WTC11 (cell line): ENCODE data around the gene KLK1. TPM values are rescaled to one million over a fixed set of nuclear protein-coding genes. Genes with fewer than 3 reads are reported as not detected.

Experiments used
- ATAC-seq: fragments of 200-7000 bp; cut with Tn5 transposase; 2 replicates; pipeline ENCODE4 v1.10.0; 2021; ENCODE audit warnings: mild to moderate bottlenecking, moderate library complexity
- CTCF ChIA-PET: fragments of 300-600 bp; sonication (Branson Sonifier 250); formaldehyde crosslinking; loops from one replicate; lab custom pipeline; 2021; ENCODE audit warnings: antibody characterized with exemption; lab: Charles Lee
- POLR2A ChIA-PET: fragments of 350-600 bp; sonication (Branson Sonifier 250); formaldehyde crosslinking; loops from one replicate; lab custom pipeline; 2021; ENCODE audit warnings: antibody characterized with exemption; lab: Charles Lee
- DNase-seq: peaks from one replicate; pipeline ENCODE4 v3.0.0; 2021; ENCODE audit warnings: low spot score
- H3K27ac Mint-ChIP-seq: 2 replicates; pipeline ENCODE4 v1.8.0; 2021; ENCODE audit warnings: mixed read lengths
- H3K27me3 Mint-ChIP-seq: 2 replicates; pipeline ENCODE4 v1.8.0; 2021; ENCODE audit warnings: low read depth, mild to moderate bottlenecking, moderate library complexity, mixed read lengths
- H3K36me3 Mint-ChIP-seq: 2 replicates; pipeline ENCODE4 v1.8.0; 2021; ENCODE audit warnings: mixed read lengths
- H3K4me1 Mint-ChIP-seq: 2 replicates; pipeline ENCODE4 v1.8.0; 2022; ENCODE audit warnings: mixed read lengths
- H3K4me3 Mint-ChIP-seq: 2 replicates; pipeline ENCODE4 v1.8.0; 2021; ENCODE audit warnings: mild to moderate bottlenecking, moderate library complexity, mixed read lengths
- H3K9me3 Mint-ChIP-seq: 2 replicates; pipeline ENCODE4 v1.8.0; 2021; ENCODE audit warnings: mixed read lengths
- MYBL2 ChIP-seq: sonication (generic); formaldehyde crosslinking; IDR thresholded peaks from 2 replicates; pipeline ENCODE4 v1.8.1; 2023; ENCODE audit warnings: mild to moderate bottlenecking, moderate library complexity, missing genetic modification reagents
- NR1H2 ChIP-seq: sonication (generic); formaldehyde crosslinking; IDR thresholded peaks from 2 replicates; pipeline ENCODE4 v1.9.0; 2021; ENCODE audit warnings: mild to moderate bottlenecking, moderate library complexity, missing genetic modification reagents
- NR2C2 ChIP-seq: sonication (generic); formaldehyde crosslinking; IDR thresholded peaks from 2 replicates; pipeline ENCODE4 v1.8.0; 2022; ENCODE audit warnings: mild to moderate bottlenecking, missing genetic modification reagents
- NR3C1 ChIP-seq: sonication (generic); formaldehyde crosslinking; conservative IDR thresholded peaks from 2 replicates; pipeline ENCODE4 v1.8.1; 2023; ENCODE audit warnings: low read depth, mild to moderate bottlenecking, missing genetic modification reagents
- PRRX2 ChIP-seq: fragments of 250-450 bp; sonication (Bioruptor Pico); IDR thresholded peaks from 2 replicates; pipeline ENCODE4 v1.8.0; 2021; ENCODE audit warnings: mild to moderate bottlenecking
- total RNA-seq: library from RNA; stranded (reverse); gene quantifications from 3 replicates; pipeline ENCODE4 v1.2.3, GENCODE V29; 2021
- TF ChIP-seq, protein P1 (sequence below): fragments of 200-600 bp; IDR thresholded peaks from 2 replicates; pipeline ENCODE4 v1.8.0; 2022; ENCODE audit warnings: antibody characterized with exemption
- TF ChIP-seq, protein P2 (sequence below): sonication (generic); formaldehyde crosslinking; IDR thresholded peaks from 2 replicates; pipeline ENCODE4 v1.8.0; 2022; ENCODE audit warnings: mild to moderate bottlenecking, missing genetic modification reagents
- TF ChIP-seq, protein P3 (sequence below): sonication (generic); formaldehyde crosslinking; IDR thresholded peaks from 2 replicates; pipeline ENCODE4 v1.8.0; 2023; ENCODE audit warnings: missing genetic modification reagents
- TF ChIP-seq, protein P4 (sequence below): sonication (generic); formaldehyde crosslinking; IDR thresholded peaks from 2 replicates; pipeline ENCODE4 v1.8.0; 2023; ENCODE audit warnings: missing genetic modification reagents, mild to moderate bottlenecking, borderline replicate concordance
- TF ChIP-seq, protein P5 (sequence below): sonication (generic); formaldehyde crosslinking; IDR thresholded peaks from 2 replicates; pipeline ENCODE4 v1.8.1; 2022; ENCODE audit warnings: mild to moderate bottlenecking, missing genetic modification reagents, moderate library complexity, borderline replicate concordance
- TF ChIP-seq, protein P6 (sequence below): sonication (generic); formaldehyde crosslinking; IDR thresholded peaks from 2 replicates; pipeline ENCODE4 v1.8.1; 2022; ENCODE audit warnings: missing genetic modification reagents, borderline replicate concordance

KLK1 gene
- total RNA-seq, 1 experiment from 2014 or later, result 3.9 TPM

DNA sequence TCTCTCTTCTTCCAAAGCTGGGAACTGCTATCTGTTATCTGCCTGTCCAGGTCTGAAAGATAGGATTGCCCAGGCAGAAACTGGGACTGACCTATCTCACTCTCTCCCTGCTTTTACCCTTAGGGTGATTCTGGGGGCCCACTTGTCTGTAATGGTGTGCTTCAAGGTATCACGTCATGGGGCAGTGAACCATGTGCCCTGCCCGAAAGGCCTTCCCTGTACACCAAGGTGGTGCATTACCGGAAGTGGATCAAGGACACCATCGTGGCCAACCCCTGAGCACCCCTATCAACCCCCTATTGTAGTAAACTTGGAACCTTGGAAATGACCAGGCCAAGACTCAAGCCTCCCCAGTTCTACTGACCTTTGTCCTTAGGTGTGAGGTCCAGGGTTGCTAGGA, 36.3 kb upstream of the KLK1 start:
- POLR2A ChIA-PET, result no interaction called here
- Mint-ChIP-seq H3K4me1 (peaks cover 18% of the 10 kb centered on the region), H3K9me3 (peaks cover 30% of the 10 kb centered on the region), H3K27ac (no peak overlapping the region), H3K27me3 (peaks cover 59% of the 10 kb centered on the region), H3K36me3 (peaks cover 15% of the 10 kb centered on the region), H3K4me3 (no peak overlapping the region)
- CTCF ChIA-PET, result no interaction called here
- ATAC-seq (no peak), DNase-seq (no peak)
- no peak for TF ChIP-seq NR2C2 (CRISPR knock-in tag)
- no peak for TF ChIP-seq MYBL2 (CRISPR knock-in tag)
- TF ChIP-seq, protein P1, sequence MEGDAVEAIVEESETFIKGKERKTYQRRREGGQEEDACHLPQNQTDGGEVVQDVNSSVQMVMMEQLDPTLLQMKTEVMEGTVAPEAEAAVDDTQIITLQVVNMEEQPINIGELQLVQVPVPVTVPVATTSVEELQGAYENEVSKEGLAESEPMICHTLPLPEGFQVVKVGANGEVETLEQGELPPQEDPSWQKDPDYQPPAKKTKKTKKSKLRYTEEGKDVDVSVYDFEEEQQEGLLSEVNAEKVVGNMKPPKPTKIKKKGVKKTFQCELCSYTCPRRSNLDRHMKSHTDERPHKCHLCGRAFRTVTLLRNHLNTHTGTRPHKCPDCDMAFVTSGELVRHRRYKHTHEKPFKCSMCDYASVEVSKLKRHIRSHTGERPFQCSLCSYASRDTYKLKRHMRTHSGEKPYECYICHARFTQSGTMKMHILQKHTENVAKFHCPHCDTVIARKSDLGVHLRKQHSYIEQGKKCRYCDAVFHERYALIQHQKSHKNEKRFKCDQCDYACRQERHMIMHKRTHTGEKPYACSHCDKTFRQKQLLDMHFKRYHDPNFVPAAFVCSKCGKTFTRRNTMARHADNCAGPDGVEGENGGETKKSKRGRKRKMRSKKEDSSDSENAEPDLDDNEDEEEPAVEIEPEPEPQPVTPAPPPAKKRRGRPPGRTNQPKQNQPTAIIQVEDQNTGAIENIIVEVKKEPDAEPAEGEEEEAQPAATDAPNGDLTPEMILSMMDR, result no peak
- TF ChIP-seq PRRX2, result no peak

DNA sequence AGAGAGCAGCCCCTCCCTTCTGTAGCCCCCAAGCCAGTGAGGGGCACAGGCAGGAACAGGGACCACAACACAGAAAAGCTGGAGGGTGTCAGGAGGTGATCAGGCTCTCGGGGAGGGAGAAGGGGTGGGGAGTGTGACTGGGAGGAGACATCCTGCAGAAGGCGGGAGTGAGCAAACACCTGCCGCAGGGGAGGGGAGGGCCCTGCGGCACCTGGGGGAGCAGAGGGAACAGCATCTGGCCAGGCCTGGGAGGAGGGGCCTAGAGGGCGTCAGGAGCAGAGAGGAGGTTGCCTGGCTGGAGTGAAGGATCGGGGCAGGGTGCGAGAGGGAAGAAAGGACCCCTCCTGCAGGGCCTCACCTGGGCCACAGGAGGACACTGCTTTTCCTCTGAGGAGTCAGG, 35.3 kb upstream of the KLK1 start:
- no peak overlapping the region; the same call in 1 of the 2 replicates for H3K4me3 Mint-ChIP-seq
- peak; percentile 95 for ATAC-seq
- POLR2A ChIA-PET, result no interaction called here
- H3K9me3 Mint-ChIP-seq, result peaks cover 30% of the 10 kb centered on the region
- CTCF ChIA-PET, result interaction anchor here (0.6 to 0.7 kb wide), 2 partner anchors 149 to 267 kb away, joined by 3 to 4 read pairs; no protein-coding TSS in a partner anchor
- H3K27me3 Mint-ChIP-seq, result peaks cover 62% of the 10 kb centered on the region
- H3K36me3 Mint-ChIP-seq, result peaks cover 15% of the 10 kb centered on the region
- peaks cover 18% of the 10 kb centered on the region for H3K4me1 Mint-ChIP-seq
- DNase-seq, result peak; percentile 61
- peak overlapping the region; percentile 17; the same call in 1 of the 2 replicates for H3K27ac Mint-ChIP-seq
- TF ChIP-seq, protein P2, sequence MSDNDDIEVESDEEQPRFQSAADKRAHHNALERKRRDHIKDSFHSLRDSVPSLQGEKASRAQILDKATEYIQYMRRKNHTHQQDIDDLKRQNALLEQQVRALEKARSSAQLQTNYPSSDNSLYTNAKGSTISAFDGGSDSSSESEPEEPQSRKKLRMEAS (CRISPR knock-in tag), result peak; percentile 42; the same call in 1 of the 2 replicates
- TF ChIP-seq, protein P3, sequence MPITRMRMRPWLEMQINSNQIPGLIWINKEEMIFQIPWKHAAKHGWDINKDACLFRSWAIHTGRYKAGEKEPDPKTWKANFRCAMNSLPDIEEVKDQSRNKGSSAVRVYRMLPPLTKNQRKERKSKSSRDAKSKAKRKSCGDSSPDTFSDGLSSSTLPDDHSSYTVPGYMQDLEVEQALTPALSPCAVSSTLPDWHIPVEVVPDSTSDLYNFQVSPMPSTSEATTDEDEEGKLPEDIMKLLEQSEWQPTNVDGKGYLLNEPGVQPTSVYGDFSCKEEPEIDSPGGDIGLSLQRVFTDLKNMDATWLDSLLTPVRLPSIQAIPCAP (CRISPR knock-in tag), result no peak

DNA sequence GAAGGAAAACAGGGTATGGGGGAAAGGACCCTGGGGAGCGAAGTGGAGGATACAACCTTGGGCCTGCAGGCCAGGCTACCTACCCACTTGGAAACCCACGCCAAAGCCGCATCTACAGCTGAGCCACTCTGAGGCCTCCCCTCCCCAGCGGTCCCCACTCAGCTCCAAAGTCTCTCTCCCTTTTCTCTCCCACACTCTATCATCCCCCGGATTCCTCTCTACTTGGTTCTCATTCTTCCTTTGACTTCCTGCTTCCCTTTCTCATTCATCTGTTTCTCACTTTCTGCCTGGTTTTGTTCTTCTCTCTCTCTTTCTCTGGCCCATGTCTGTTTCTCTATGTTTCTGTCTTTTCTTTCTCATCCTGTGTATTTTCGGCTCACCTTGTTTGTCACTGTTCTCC, 33.8 kb upstream of the KLK1 start:
- Mint-ChIP-seq H3K9me3 (peaks cover 22% of the 10 kb centered on the region), H3K36me3 (peaks cover 15% of the 10 kb centered on the region), H3K27ac (no peak overlapping the region), H3K4me1 (peaks cover 18% of the 10 kb centered on the region), H3K4me3 (no peak overlapping the region), H3K27me3 (peaks cover 62% of the 10 kb centered on the region)
- TF ChIP-seq, protein P4, sequence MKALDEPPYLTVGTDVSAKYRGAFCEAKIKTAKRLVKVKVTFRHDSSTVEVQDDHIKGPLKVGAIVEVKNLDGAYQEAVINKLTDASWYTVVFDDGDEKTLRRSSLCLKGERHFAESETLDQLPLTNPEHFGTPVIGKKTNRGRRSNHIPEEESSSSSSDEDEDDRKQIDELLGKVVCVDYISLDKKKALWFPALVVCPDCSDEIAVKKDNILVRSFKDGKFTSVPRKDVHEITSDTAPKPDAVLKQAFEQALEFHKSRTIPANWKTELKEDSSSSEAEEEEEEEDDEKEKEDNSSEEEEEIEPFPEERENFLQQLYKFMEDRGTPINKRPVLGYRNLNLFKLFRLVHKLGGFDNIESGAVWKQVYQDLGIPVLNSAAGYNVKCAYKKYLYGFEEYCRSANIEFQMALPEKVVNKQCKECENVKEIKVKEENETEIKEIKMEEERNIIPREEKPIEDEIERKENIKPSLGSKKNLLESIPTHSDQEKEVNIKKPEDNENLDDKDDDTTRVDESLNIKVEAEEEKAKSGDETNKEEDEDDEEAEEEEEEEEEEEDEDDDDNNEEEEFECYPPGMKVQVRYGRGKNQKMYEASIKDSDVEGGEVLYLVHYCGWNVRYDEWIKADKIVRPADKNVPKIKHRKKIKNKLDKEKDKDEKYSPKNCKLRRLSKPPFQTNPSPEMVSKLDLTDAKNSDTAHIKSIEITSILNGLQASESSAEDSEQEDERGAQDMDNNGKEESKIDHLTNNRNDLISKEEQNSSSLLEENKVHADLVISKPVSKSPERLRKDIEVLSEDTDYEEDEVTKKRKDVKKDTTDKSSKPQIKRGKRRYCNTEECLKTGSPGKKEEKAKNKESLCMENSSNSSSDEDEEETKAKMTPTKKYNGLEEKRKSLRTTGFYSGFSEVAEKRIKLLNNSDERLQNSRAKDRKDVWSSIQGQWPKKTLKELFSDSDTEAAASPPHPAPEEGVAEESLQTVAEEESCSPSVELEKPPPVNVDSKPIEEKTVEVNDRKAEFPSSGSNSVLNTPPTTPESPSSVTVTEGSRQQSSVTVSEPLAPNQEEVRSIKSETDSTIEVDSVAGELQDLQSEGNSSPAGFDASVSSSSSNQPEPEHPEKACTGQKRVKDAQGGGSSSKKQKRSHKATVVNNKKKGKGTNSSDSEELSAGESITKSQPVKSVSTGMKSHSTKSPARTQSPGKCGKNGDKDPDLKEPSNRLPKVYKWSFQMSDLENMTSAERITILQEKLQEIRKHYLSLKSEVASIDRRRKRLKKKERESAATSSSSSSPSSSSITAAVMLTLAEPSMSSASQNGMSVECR (CRISPR knock-in tag), result no peak
- TF ChIP-seq NR3C1 (CRISPR knock-in tag) (no peak), NR1H2 (CRISPR knock-in tag) (no peak)
- TF ChIP-seq, protein P5, sequence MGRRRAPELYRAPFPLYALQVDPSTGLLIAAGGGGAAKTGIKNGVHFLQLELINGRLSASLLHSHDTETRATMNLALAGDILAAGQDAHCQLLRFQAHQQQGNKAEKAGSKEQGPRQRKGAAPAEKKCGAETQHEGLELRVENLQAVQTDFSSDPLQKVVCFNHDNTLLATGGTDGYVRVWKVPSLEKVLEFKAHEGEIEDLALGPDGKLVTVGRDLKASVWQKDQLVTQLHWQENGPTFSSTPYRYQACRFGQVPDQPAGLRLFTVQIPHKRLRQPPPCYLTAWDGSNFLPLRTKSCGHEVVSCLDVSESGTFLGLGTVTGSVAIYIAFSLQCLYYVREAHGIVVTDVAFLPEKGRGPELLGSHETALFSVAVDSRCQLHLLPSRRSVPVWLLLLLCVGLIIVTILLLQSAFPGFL (CRISPR knock-in tag), result no peak
- TF ChIP-seq, protein P6, sequence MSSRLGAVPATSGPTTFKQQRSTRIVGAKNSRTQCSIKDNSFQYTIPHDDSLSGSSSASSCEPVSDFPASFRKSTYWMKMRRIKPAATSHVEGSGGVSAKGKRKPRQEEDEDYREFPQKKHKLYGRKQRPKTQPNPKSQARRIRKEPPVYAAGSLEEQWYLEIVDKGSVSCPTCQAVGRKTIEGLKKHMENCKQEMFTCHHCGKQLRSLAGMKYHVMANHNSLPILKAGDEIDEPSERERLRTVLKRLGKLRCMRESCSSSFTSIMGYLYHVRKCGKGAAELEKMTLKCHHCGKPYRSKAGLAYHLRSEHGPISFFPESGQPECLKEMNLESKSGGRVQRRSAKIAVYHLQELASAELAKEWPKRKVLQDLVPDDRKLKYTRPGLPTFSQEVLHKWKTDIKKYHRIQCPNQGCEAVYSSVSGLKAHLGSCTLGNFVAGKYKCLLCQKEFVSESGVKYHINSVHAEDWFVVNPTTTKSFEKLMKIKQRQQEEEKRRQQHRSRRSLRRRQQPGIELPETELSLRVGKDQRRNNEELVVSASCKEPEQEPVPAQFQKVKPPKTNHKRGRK (CRISPR knock-in tag), result peak; percentile 49; the same call in 1 of the 2 replicates
- CTCF ChIA-PET, result interaction anchor here (1.2 to 1.3 kb wide), 2 partner anchors 132 to 159 kb away, joined by 3 read pairs; no protein-coding TSS in a partner anchor
- POLR2A ChIA-PET, result no interaction called here
- ATAC-seq, result no peak
- DNase-seq, result no peak
